ENCODE results near the gene CBR4.

DNA sequence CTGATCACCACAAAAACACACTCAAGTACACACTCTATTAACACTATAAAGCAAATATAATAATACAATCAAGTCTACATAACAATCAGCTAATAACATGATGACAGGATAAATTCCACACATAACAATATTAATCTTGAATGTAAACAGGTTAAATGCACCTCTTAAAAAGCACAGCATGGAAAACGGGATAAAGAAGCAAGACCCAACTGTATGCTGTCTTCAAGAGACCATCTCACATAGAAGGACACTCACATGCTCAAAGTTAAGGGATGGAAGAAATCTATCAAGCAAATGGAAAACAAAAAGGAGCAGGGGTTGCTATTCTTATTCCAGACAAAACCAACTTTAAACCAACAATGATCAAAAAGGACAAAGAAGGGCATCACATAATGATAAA, 28.1 kb downstream of the CBR4 start:
- TF ChIP-seq, protein P1, sequence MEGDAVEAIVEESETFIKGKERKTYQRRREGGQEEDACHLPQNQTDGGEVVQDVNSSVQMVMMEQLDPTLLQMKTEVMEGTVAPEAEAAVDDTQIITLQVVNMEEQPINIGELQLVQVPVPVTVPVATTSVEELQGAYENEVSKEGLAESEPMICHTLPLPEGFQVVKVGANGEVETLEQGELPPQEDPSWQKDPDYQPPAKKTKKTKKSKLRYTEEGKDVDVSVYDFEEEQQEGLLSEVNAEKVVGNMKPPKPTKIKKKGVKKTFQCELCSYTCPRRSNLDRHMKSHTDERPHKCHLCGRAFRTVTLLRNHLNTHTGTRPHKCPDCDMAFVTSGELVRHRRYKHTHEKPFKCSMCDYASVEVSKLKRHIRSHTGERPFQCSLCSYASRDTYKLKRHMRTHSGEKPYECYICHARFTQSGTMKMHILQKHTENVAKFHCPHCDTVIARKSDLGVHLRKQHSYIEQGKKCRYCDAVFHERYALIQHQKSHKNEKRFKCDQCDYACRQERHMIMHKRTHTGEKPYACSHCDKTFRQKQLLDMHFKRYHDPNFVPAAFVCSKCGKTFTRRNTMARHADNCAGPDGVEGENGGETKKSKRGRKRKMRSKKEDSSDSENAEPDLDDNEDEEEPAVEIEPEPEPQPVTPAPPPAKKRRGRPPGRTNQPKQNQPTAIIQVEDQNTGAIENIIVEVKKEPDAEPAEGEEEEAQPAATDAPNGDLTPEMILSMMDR (conservative IDR thresholded peaks at IDR 0.05) = no peak
- TF ChIP-seq ZFX (IDR thresholded peaks at IDR 0.05) = no peak

Measured in C4-2B (cell line).